ENCODE data around the gene BTBD1.
"Not testable (repeated sequence)": the region's sequence is repeated elsewhere in the genome, so short reads cannot be mapped to it uniquely, and the experiment has no call there.

Gene BTBD1

DNA sequence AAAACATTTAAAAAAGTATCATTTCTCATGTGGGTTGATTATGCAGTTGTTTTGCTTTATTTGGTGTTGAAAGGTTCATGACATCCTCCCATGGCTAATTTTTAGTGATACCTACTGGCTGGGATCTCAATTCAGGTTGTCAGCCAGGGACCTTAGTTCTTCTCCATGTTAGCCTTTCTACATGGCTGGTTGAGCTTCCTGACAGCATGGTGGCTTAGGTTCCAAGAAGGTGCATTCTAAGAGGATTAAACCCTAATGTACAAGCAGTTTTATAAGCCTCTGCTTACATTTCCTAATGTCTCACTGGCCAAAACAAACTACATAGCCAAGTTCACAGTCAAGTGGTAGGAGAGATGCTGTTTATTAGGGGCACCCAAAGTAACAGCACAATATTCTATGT lies 31.0 kb upstream of the BTBD1 start:
- no peak for DNase-seq (ENCODE audit: low spot score)
- ChIA-PET CTCF (interaction anchor here (1.0 kb wide), 1 partner anchor 26 kb away, joined by 3 read pairs; no protein-coding TSS in a partner anchor), POLR2A (ENCODE audit: low non-redundant PET) (no interaction called here)
- no peak overlapping the region for H3K27ac ChIP-seq
- TF ChIP-seq, protein P1, sequence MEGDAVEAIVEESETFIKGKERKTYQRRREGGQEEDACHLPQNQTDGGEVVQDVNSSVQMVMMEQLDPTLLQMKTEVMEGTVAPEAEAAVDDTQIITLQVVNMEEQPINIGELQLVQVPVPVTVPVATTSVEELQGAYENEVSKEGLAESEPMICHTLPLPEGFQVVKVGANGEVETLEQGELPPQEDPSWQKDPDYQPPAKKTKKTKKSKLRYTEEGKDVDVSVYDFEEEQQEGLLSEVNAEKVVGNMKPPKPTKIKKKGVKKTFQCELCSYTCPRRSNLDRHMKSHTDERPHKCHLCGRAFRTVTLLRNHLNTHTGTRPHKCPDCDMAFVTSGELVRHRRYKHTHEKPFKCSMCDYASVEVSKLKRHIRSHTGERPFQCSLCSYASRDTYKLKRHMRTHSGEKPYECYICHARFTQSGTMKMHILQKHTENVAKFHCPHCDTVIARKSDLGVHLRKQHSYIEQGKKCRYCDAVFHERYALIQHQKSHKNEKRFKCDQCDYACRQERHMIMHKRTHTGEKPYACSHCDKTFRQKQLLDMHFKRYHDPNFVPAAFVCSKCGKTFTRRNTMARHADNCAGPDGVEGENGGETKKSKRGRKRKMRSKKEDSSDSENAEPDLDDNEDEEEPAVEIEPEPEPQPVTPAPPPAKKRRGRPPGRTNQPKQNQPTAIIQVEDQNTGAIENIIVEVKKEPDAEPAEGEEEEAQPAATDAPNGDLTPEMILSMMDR (conservative IDR thresholded peaks at IDR 0.05; ENCODE audit: low read depth), result no peak

DNA sequence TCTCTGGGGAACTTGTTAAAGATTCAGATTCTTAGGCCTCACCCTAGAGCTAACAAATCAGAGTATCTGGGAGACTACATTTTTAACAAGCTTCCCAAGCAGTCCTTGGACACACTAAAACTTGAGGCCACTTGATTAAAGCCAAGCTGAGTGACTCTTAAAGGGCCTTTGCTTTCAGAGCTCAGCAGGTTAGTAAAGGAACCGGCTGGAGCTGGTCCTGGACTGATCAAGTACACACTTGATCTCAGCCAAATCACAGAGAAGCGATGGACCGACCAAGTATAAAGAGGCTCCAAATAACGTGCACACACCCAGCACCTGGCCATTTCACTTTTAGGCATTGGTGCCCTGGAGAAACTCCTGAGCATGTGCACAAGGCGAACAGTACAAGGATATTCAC lies 27.5 kb upstream of the BTBD1 start:
- ChIA-PET CTCF (no interaction called here), POLR2A (ENCODE audit: low non-redundant PET) (no interaction called here)
- no peak for DNase-seq (ENCODE audit: low spot score)
- TF ChIP-seq, protein P1 (conservative IDR thresholded peaks at IDR 0.05; ENCODE audit: low read depth), result no peak
- H3K27ac ChIP-seq, result no peak overlapping the region

DNA sequence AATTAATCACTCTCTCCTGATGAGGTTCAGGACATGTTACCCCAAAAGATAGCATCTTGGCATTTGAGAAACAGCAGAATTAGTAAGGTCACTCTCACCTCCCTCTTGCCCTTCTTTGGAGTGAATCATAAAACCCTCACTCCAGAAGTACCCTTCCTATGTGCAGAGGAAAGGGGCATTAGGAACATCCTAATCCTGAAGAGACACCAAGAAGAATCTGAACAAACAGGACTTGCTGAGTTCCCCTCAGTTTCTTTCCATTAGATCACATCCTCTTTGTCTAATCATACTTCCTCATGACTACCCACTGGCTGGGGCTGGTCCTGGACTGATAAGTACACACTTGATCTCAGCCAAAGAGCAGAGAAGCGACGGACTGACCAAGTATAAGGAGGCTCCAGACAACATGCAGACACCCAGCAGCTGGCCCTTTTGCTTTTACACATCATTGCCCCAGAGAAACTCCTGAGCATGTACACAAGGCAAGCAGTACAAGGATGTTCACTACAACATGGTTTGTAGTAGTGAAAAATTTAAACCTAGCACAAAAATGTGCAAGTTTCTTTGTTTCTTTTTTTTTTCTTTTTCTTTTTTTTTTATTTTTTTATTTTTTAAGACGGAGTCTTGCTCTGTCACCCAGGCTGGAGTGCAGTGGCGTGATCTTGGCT lies 25.4 kb upstream of the BTBD1 start:
- TF ChIP-seq, protein P1 (conservative IDR thresholded peaks at IDR 0.05; ENCODE audit: low read depth), result no peak
- ChIA-PET CTCF (no interaction called here), POLR2A (ENCODE audit: low non-redundant PET) (no interaction called here)
- H3K27ac ChIP-seq, result no peak overlapping the region
- DNase-seq (ENCODE audit: low spot score), result no peak

DNA sequence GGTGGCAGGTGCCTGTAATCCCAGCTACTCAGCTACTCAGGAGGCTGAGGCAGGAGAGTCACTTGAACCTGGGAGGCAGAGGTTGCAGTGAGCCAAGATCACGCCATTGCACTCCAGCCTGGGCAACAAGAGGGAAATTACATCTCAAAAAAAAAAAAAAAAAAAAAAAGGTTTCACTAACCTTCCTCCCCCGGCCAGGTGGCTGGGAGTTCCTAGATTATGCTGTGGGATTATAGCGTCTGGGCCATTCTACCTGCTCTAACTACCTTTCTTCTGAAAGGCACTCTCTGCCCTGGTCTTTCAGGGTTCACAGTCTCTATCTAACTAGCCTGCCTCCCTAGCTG lies 24.9 kb upstream of the BTBD1 start:
- DNase-seq (ENCODE audit: low spot score); POLR2A ChIA-PET (ENCODE audit: low non-redundant PET); CTCF ChIA-PET; H3K27ac ChIP-seq: not testable (repeated sequence)

DNA sequence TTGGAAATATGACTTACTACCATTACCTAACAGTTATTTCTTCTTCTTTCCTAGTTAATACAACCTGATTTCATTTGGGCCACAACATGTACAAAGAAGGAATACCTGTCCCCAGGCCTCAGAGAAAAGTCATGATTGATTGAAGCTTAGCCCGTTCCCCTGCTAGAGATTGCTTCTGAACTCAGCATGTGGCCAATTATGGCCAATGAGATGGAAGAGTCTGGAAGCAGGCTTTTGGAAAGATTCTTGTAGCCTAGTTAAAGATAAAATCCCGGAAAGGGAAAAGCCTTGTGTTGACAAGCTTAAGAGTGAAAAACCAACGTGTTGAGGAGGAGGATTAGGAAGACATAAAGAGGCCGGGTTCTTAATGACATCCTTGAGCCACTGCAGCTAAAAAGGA lies 23.4 kb upstream of the BTBD1 start:
- CTCF ChIA-PET, result no interaction called here
- POLR2A ChIA-PET (ENCODE audit: low non-redundant PET), result no interaction called here
- TF ChIP-seq, protein P1 (conservative IDR thresholded peaks at IDR 0.05; ENCODE audit: low read depth), result no peak
- no peak overlapping the region for H3K27ac ChIP-seq
- DNase-seq (ENCODE audit: low spot score), result no peak

DNA sequence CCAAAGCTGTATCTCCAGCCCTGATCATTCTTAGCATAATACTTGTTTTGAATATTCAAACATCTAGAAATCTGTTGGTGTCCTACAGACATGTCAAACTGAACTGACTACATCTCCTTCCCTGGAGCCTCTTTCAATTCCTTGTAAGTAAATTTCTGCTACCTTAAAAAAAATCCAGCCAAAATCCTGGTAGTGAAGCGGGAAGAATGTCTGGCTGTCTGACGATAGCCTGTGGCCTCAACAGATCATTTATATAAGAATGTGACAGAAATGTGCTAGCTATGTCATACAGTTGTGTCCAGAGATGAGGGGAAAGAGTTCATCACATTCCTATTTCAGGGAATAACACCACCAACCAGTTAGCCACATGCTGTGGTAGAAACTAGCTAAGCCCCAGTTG lies 21.8 kb upstream of the BTBD1 start:
- ChIA-PET POLR2A (ENCODE audit: low non-redundant PET) (no interaction called here), CTCF (no interaction called here)
- TF ChIP-seq, protein P1 (conservative IDR thresholded peaks at IDR 0.05; ENCODE audit: low read depth), result no peak
- DNase-seq (ENCODE audit: low spot score), result no peak
- H3K27ac ChIP-seq, result no peak overlapping the region

DNA sequence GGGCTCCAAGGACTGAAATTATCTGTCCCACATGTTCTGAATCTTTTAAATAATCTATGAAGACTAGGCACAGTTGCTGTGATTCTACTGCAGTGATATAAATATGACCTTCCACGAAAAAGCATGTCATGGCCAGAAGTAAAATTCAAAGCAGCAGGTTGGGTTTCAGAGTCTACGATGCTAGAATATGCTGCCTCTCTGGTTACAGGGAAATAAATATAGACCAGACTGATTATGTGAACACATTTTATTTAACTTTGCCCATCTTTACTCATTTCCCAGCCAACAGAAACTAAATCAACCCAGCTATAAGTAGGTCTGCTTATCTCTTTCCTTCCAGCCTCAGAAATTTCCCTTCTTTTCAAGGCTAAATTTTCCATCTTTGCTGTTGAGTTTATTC lies 20.5 kb upstream of the BTBD1 start:
- TF ChIP-seq, protein P1 (conservative IDR thresholded peaks at IDR 0.05; ENCODE audit: low read depth), result no peak
- DNase-seq (ENCODE audit: low spot score), result no peak
- POLR2A ChIA-PET (ENCODE audit: low non-redundant PET), result no interaction called here
- no peak overlapping the region for H3K27ac ChIP-seq
- CTCF ChIA-PET, result interaction anchor here (0.7 kb wide), 1 partner anchor 12 kb away, joined by 3 read pairs; no protein-coding TSS in a partner anchor

DNA sequence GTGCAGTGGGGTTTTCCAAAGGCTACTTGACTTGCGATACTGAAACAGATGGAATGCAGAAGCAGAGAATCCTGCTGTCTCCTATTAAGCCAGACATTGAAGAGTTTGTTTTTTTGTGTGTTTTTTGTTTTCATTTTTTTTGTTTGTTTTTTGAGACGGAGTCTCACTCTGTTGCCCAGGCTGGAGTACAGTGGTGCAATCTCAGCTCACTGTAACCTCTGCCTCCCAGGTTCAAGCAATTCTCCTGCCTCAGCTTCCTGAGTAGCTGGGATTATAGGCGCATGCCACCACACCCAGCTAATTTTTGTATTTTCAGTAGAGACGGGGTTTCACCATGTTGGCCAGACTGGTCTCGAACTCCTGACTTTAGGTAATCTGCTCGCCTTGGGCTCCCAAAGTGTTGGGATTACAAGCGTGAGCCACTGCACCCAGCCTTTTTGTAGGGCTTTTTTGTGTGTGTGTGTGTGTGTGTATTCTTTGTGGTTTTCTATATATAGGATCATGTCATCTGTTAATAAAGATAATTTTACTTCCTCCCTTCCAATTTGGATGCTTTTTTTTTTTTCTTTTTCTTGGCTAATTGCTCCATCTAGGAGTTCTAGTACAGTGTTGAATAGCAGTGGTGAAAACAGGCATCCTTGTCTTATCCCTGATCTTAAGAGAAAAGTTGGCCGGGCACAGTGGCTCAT lies 19.0 kb upstream of the BTBD1 start:
- POLR2A ChIA-PET (ENCODE audit: low non-redundant PET); DNase-seq (ENCODE audit: low spot score); H3K27ac ChIP-seq: not testable (repeated sequence)
- CTCF ChIA-PET, result interaction anchor here (0.5 kb wide), 1 partner anchor 120 kb away, joined by 3 read pairs; no protein-coding TSS in a partner anchor

DNA sequence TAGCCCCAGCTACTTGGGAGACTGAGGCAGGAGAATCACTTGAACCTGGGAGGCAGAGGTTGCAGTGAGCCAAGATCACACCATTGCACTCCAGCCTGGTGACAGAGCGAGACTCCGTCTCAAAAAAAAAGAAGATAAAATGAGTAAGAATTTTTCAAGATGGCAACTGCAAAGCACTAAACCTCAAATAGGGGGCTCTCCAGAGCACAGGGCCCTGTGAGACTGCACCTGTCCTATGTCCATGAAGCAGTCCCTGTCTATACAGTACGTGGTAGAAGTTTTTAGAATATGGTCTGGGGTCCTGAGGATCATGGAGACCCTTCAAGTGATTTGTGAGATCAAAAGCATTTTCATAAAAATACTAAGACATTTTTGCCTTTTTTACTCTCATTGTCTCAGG lies 18.4 kb upstream of the BTBD1 start:
- DNase-seq (ENCODE audit: low spot score); CTCF ChIA-PET; POLR2A ChIA-PET (ENCODE audit: low non-redundant PET); H3K27ac ChIP-seq: not testable (repeated sequence)
